PC-3 (cell line): ENCODE measurements around the gene SMIM26.

Source experiments
- CTCF ChIP-seq: fragments of 300-600 bp; sonication (generic); conservative IDR thresholded peaks from 2 replicates; pipeline ENCODE4 v1.5.1; 2017; ENCODE audit warnings: antibody characterized with exemption, low read depth, mild to moderate bottlenecking, low read length
- EZH2 ChIP-seq: fragments of 300-600 bp; sonication (generic); IDR thresholded peaks from one replicate; pipeline ENCODE4 v1.6.1; 2017; ENCODE audit warnings: antibody characterized with exemption, mild to moderate bottlenecking, low read length; ENCODE audit not compliant: unreplicated experiment
- EZH2phosphoT487 ChIP-seq: fragments of 300-600 bp; sonication (generic); IDR thresholded peaks from 2 replicates; pipeline ENCODE4 v1.6.1; 2018; ENCODE audit warnings: mild to moderate bottlenecking, antibody characterized with exemption, low read length, borderline replicate concordance

GRCh38 chr20:18533491-18533890 is 33.7 kb upstream of the SMIM26 start:
- TF ChIP-seq CTCF (no peak), EZH2phosphoT487 (no peak), EZH2 (no peak)
